NCI-H526 (cell line): Measurements from ENCODE around the gene TAP1.
A peak's percentile ranks its signal among the peaks of the same experiment; 100 is the strongest.
"Not testable (repeated sequence)": the region's sequence is repeated elsewhere in the genome, so short reads cannot be mapped to it uniquely, and the experiment has no call there.

ENCODE experiments used
- DNase-seq, 2 experiments: peaks; one replicate each; lab custom pipeline; 2025; lab: John Stamatoyannopoulos, UW

The TAP1 gene, protein sequence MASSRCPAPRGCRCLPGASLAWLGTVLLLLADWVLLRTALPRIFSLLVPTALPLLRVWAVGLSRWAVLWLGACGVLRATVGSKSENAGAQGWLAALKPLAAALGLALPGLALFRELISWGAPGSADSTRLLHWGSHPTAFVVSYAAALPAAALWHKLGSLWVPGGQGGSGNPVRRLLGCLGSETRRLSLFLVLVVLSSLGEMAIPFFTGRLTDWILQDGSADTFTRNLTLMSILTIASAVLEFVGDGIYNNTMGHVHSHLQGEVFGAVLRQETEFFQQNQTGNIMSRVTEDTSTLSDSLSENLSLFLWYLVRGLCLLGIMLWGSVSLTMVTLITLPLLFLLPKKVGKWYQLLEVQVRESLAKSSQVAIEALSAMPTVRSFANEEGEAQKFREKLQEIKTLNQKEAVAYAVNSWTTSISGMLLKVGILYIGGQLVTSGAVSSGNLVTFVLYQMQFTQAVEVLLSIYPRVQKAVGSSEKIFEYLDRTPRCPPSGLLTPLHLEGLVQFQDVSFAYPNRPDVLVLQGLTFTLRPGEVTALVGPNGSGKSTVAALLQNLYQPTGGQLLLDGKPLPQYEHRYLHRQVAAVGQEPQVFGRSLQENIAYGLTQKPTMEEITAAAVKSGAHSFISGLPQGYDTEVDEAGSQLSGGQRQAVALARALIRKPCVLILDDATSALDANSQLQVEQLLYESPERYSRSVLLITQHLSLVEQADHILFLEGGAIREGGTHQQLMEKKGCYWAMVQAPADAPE

DNA sequence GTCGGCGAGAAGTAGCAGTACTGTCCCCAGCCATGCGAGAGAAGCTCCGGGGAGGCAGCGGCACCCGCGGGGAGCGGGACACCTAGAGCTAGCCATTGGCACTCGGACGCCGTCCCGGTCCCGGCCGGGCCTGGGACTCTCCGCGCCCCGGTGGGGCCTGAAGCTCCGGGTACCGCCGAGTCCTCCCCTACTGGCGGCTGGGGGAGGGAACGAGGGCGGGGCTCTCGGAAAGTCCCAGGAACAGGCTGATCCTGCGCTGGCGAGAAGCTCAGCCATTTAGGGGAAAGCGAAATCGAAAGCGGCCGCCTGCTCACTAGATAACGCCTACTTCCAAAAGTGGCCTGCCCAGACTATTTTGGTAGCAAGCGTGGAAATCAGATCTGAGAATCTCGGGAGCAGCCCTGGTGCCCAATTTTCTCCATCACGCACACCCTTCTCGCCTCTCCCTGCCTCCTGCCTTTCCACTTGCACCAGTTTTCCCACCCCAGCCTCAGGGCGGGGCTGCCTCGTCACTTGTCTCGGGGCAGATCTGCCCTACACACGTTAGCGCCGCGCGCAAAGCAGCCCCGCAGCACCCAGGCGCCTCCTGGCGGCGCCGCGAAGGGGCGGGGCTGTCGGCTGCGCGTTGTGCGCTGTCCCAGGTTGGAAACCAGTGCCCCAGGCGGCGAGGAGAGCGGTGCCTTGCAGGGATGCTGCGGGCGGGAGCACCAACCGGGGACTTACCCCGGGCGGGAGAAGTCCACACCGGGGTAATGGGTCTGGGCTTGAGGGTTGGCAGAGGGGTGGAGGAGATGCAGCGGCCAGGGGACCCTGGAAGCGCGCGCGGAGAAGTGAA, at the start of gene TAP1, which contains the start of gene PSMB9:
TSS of gene TAP1 (minus strand) at position 164 of the 835 bp plus-strand sequence. CDS start at position 96, 68 bp downstream.
TSS of gene PSMB9 (plus strand) at position 652 of the 835 bp plus-strand sequence. CDS start at position 690, 38 bp downstream.
- DNase-seq = peak; percentile 89 to 97

DNA sequence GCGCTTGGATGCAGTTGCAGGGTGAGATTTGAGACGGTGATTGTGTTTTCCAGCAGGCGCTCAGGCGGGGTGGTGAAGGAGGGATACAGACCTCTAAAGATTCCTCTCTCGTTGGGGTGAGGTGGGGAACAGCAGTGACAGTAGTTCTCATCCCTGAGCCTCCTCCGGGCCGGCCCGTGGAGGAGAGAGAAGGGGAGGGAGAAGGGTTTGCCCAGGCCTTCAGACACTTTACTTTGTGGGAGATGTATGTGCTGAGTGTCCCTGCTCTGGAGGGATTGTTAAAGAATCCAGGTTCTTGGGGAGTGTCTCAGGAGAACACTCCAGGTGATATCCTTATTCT, 41.5 kb upstream of the TAP1 start:
- DNase-seq = no peak

DNA sequence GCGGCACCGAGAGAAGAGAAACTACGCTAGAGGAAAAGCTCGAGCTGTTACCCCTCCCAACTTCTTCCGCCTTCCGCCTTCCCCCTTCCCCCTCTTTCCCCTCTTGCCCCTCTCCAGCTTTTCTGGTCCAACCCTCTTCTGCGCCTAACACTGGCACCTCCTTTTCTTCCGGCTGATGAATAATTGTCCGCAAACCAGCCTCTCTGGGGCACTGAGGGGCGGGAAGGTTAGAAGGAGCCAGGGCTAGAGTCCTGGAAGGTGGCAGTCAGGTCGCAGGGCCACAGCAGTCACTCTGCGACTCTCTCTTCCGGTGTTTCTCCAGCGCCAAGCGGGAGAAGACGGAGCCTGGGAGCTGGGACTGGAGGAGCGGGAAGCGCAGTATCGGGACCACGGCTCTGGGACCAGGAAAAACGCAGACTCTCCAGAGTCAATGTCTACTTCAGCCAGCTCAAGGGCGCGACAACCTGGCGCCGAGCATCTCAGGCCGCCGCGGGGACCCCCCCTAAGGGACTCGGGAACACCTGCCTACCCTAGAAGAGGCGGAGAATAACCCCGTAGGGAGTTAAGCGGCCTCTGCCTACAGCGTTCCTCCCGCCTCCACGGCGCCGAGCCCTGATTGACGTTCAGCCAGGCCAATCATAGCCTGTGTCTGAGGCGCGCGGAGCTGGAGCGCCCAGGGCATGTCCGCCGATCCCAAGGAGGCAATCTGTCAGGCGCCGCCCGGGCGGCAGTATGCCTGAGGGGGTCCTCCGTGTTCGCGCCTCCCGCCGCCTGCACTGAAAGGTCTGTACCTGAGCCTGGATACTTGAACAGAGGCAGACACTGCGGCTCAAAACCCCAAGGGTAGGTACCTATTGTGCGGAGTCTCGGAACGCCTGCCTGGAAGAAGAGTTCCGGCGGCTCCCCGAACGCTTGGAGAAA, 40.8 kb upstream of the TAP1 start:
- DNase-seq = peak; percentile 93 to 96

DNA sequence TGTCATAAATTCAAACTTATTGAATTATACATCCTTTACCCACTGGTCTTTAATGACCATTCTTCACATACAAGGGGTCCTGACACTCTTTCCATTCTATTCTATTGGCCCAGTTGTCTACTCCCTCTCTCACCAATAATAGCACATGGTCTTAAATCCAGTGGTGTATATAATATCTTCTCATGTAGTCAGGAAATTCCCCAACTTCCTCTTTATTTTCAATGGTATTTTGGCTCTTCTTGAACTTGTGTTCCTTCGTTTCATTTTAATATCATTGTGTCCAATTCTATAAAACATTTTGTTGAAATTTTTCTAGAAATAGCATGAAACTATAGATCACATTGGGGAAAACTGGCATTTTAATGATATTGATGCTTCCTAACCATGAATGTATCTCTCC, 37.3 kb upstream of the TAP1 start:
- DNase-seq = no peak

DNA sequence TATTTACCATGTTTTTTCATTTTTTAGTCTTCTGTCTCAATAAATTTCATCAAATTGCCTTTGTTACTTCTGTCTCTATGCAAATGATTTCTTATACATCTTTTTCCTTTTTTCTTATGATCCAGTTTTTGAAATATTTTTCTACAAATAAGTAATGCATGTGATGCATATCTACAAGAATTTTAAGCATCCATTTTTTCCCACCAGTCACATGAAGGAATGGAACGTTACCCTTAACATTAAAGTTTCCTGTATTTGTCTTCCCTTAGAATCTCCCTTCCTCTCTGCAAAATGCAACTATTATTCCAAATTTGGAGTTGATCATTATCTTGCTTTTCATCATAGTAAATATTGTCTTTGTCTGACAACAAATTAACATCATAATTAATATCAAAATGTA, 36.0 kb upstream of the TAP1 start:
- DNase-seq = no peak

DNA sequence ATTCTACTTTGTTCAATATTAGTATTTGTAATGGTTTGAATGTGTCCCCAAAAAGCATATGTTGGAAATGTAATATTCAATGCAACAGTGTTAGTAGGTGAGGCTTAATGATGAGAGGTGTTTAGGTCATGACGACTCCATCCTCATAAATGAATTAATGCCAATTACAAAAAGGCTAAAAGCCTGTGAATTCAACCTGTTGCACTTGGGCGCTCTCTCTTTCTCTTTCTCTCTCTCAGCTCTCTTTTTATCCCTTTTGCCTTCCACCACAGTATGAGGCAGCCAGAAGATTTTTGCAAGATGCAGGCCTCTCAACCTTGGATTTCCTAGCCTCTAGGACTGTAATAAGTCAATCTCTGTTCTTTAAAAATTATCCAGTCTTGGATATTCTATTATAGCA, 35.1 kb upstream of the TAP1 start:
- no peak for DNase-seq

DNA sequence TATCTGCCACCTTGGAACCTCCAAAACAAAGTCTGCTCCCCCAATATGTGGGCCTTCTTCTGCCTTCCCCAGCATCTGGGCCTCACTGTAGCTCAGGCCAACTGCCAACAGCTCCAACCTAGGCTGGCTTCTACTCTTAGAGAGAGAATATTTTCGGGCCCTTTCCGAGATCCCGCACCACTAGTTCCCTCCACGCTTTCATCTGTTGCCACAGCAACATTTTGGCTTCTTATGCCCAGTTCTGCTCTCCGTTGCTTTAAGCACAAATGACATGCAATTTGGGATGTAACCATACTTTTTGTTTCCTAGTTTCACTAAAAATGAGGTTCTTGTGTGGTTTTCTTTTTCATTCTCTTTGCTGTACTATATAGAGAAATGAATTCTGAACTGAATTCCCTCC, 34.1 kb upstream of the TAP1 start:
- DNase-seq = no peak

DNA sequence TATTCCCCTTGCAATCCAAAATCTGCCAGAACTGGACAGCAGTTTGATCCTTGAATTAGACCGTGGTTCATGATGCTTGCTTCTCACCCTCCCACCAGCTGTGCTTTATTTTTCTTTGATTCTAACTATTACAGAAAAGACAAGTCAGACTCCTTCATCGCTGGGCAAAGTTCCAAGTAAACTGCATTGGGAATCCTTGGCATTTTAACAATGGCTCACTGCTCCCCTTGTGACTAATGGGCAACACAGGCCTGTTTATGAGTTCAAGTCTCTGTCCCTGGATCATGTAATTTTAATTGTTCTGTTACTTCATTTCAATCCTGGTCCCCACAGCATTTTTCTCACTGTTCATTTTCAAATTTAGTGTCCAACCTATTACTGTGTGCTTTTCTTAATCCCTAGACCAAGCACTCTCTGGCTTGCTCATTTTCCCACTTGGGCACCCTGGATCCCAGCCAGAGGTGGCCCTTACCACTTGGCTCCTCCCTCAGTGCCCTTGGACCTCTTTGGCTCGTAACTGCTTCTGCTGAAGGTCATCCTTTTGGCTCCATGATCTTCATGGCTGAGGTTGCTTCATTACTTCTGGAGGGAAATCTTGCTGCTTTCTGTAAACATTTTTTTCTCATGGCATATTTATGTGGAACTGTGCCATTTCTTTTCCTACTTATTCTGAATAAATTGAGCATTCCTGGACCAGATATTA, 33.3 kb upstream of the TAP1 start:
- DNase-seq = no peak

DNA sequence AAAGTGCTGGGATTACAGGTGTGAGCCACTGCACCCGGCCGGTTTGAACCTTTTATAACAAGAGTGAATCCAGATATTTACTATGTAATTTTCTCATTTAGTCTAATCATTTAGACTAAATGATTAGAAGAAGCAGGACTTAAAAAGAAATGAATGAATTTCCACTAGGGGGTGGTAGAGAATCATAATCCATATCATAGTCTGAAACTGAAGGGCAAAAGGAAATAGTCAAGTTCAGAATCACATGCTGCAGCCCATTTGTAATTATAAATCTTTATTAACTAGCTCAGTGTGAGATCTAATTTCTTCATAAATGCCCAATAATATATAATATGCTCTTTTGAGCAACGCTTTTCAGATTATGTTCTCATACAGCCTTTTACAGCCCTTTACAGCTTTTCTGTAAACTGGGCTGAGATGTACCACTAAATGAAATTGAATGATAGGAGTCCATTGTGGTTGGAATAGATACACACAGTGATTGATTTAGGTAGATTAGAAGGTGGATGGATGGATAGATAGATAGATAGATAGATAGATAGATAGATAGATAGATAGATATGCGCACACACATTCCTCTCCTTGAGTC, 32.3 kb upstream of the TAP1 start:
- peak; percentile 53 to 85 for DNase-seq

DNA sequence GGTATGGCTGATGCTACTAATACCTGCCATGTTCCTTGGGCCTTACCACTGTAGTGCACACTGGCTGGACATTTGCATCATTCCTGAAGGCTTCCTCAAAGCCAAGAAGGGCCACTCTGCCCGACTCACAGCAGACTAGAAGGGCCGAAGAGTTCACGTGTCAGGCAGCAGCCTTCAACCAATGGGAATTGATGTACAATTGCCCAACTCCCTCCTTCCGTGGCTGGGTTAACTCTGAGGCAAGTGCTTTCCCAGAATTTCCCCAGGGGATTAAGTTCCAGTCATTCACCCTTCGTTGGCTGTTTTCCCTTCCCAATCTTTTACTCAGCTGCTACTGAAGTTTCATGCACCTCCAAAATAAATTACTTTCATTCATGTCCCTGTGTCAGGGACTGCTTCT, 30.3 kb upstream of the TAP1 start:
- DNase-seq = peak in 1 of 2 experiments; percentile 24

DNA sequence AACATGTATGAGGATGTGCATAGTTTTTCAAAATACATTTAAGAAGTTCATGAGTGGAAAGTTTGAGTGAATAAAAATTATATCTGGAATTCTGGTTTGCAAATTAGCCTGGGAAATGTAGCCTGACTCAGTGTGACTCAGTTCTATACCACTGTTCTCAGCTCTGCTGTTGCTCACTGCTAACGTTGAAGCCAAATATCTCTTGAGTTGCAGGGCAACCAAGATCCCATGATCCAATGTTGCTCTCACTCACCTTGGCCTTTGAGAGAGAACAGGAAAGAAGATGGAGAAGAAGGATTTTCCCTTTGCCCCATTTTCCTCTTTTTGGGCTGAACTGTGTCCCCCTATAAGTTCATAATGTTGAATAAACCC, 29.4 kb upstream of the TAP1 start:
- no peak for DNase-seq

DNA sequence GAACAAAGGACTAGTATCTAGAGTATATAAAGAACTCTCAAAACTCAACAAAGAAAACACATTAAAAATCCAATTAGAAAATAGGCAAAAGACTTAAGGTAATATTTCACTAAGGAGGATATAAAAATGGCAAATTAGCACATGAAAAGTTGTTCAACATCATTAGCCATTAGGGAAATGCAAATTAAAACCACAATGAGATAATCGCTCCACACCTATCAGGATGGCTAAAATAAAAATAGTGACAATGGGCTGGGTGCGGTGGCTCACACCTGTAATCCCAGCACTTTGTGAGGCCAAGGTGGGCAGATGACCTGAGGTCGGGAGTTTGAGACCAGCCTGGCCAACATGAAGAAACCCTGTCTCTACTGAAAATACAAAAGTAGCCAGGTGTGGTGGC, 27.5 kb upstream of the TAP1 start:
- not testable (repeated sequence) for DNase-seq

DNA sequence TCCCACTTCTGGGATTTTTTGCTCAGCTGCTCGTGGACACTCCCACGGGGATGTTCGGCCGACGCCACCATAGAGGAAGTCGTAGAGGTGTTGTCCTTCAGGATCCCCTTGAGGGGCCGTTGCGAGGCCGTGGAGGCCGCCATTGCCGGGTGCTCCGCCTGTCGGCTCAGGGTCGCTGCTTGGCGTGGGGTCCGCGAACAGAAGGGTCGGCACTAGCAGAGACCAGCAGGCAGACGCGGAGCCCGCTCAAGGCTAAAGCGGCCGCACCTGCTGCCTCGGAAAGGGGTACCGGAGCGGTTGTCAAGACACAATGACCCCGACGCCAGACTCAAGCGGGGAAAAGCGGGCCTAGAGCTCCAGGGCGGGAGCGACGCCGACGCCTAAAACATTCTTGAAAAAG, 26.2 kb upstream of the TAP1 start:
- DNase-seq = no peak

DNA sequence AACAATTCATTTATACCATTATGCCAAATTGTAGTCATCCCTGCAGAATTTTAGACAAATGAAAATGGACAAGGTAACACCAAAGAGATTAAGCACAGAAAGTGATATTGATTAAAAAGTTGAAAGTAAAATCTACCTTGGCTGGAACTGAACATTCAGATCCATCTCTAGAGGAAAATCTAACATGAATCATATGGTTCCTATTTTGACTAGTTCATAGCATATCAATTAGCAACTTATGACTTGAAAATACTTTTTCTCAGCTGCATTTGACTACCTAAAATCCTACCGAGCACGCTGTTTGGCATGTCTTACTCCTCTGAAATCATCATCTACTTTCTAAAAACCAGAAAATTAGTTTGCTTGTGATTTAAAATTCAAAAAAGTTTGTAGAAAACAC, 23.1 kb upstream of the TAP1 start:
- DNase-seq = no peak

DNA sequence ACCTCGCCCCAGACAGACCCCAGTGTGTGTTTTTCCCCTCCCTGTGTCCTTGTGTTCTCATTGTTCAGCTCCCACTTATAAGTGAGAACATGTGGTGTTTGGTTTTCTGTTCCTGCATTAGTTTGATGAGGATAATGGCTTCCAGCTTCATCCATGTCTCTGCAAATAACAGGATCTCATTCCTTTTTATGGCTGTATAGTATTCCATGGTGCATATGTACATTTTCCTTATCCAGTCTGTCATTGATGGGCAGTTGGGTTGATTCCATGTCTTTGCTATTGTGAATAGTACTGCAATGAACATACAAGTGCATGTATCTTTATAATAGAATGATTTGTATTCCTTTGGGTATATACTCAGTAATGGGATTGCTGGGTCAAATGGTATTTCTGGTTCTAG, 20.4 kb upstream of the TAP1 start:
- DNase-seq = not testable (repeated sequence)

DNA sequence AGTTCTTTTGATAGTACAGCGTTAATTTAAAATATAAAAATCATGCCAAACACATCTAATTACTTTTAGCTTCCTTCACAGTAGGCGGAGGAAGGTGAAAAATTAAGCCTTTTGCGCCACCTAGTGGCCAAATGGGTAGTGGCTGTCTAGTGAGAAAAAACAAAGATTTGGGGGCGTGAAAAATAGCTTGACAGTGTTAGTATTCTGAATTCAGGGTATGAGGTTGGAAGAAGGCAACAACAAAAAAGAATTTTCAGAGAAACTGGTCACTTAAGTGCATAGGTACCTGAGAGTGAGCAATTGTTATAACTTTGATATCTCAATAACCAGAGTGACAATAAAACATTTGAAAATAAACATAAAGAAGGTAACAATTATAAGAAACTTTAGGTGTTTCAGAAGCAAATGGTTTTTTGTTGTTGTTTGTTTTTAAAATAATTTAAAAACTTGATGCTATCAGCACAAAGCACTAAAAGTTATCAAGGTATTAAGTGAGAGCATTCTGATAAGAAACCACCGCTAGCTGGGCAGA, 14.8 kb upstream of the TAP1 start:
- peak; percentile 59 to 81 for DNase-seq

DNA sequence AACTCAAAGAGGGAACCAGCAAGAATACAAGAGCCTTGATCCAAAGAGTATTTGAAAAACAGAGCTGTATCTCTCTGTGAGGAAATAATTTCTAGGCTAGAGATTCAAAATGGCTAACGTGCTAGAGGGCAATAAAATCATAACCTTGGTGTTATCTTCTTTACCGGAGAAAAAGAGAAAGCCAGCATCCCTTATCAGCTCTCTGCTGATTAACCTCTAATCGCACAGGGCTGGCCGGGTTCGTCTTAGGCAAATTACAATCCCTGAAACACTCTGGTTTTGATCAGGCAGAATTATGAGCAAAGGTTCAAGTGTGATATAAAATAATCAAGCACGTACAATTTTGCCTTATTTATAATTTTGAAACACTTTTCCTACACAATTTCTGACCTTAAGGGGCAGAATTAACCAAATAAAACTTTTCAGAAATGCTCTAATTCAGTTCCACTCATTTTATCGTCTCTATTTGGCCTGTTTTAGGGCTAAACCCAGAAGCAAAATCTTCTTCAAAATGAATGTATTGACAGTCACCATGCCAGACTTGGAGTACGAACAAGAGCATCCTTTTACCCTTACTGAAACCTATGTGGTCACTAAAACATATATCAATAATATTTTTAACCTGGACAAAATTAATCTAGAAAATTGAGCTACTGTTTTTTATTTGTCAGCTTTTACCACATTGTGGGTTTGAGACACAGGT, 14.2 kb upstream of the TAP1 start:
- DNase-seq = no peak

DNA sequence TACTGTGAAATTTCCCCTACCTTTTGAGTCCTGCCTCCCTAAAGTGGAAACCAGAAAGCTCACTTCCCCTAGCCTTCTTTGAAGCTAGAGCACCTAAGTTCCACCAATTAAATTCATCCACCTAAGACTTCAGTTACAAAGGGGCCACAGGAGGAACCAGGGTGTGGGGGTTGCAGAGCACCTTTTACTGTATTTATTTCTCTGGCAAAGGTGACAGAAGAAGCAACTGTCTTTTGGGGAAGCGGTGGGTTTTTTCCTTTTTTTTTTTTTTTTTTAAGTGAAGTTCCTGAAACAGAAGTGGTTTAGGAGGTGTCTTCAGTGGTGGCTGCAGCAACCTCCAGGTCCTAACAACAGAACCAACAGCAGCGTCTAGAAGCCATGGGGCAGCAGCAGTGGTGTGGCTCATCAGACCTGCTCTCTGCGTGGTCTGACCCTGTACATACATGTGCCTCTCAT, 13.5 kb upstream of the TAP1 start:
- DNase-seq = no peak

DNA sequence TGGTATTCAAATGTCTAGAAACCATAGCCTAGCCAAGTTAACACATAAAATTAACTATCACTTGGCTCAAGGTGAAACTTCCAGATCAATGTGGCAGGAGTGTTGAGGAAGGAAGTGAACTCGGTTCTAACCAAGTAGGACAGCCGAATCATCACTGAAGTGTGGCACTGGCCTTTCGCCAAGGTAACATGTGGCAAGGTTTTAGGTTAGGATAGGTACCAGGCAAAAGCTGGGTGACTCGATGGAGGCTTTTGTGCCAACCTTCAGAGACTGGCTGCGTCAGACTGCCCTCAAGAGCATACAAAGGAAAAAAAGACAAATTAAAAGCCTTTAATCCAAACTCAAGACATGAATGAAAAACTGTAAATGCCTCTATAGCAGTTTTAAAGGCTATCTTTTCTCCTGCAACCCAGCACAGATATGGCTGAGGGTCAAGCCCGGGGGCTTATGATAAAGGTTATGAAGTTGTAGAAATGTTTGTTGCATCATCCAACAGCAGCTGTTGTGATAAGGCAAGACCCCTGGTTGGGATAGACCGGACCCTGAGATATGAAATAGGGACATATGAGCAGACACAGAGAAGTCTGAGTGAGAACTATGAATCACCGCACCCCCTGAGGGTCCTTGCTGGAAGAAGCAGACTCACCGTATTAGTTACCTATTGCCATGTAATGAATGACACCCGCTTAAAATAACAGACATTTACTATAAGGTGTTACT, 12.4 kb upstream of the TAP1 start:
- no peak for DNase-seq
